SH-SY5Y (cell line): ENCODE data around the gene FBXO15.

Source experiments
- GATA2 ChIP-seq: IDR thresholded peaks from 2 replicates; pipeline ENCODE4 v1.6.1; 2011; ENCODE audit warnings: mild to moderate bottlenecking, low read depth, low read length
- GATA3 ChIP-seq: IDR thresholded peaks from 2 replicates; pipeline ENCODE4 v1.6.1; 2011; ENCODE audit warnings: low read depth, mild to moderate bottlenecking, low read length, moderate library complexity

- TF ChIP-seq GATA2 = no peak
- TF ChIP-seq GATA3 = no peak
Observed at GRCh38 chr18:74066018-74066417, 81.6 kb downstream of the FBXO15 start.
